ENCODE data around the gene IPO9.
"Not testable (repeated sequence)": the region's sequence is repeated elsewhere in the genome, so short reads cannot be mapped to it uniquely, and the experiment has no call there.

IPO9 gene

DNA sequence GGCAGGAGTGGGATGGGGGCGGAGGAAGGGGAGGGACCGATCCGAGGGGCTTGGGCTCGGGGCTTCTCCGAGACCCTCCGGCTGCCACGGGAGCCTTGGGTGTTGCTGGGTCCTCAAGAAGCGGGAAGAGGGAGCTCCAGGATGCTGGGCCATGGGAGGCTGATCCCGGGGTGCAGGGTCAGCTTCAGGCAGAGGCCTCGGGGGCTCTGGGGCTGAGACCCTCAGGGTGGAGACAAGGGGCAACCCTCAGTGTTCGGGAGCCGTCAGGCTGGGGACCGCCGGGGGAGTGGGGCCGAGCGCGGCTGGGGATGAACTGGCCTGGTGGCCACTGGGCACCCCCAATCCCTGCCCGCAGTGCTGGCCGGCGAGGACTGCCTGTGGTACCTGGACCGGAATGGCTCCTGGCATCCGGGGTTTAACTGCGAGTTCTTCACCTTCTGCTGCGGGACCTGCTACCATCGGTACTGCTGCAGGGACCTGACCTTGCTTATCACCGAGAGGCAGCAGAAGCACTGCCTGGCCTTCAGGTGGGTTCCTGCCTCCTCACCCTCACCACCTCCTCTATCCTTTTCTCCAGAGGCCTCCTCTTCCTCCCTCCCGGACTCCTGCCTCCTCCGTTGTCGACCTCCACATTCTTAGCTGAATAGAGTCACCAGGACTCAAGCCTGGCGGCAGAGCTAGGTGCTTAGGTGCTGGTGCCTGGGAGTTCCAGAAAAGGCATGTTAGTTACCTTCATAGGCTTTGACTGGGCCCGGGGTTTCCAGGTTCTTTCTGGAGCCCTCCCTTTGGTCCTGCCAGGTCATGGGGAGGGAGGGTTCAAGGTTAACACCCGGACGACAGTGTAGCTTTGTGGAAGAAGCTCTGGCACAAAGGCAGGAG is 60.4 kb downstream of the IPO9 start:
- no peak for DNase-seq (ENCODE audit: low read depth)

- no peak for DNase-seq (ENCODE audit: low read depth)
Measured at GRCh38 chr1:201890223-201890622, 61.3 kb downstream of the IPO9 start.

DNA sequence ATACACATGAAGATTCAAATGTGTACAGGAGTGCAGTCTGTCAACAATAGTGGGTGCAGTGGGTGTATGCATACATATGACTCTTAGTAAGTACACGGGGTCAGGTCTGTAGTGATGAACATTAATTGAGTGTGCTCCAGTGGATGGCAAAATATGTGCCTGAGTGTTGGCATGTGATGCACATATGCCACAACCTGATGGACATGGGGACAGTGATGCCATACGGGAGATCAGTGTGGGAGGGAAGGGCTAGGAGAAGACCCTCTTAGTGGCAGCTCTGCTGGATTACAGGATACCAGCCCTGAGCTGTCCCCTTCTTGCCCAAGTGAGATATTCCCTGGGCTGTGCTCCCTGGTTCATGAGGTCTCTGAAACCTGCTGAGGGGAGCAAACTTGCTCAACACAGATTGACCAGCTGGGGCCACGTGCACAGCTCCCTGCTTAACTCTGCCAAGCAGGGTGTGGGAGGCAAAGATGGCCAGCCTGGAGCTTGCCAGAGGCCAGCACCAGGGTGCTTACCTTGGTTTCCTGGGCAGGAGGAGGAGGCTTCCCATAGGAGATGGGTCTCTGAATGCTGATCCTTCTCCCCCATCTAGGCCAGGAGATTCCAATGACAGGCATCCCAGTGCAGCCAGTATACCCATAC is 62.0 kb downstream of the IPO9 start:
- DNase-seq (ENCODE audit: low read depth), result no peak

GRCh38 chr1:201891451-201892045 is 62.6 kb downstream of the IPO9 start:
- DNase-seq (ENCODE audit: low read depth), result no peak

DNA sequence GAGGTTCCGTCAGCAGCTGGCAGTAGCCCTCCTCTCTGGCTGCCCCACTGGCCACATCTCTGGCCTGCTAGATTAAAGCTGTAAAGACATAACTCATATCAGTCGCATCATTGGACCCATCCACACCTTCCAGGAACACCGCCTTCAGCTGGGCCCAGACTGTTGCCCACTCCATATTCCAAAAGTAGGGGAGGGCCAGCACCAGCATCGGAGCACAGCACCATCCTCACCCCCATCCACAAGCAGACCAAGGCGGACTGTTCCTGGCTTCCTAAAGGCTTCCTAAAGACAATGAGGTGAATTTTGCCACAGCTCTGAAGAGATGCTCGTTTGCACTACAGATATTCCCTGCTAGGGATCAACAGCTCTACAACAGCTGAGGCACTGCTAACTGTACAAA is 63.3 kb downstream of the IPO9 start:
- DNase-seq (ENCODE audit: low read depth), result no peak

DNA sequence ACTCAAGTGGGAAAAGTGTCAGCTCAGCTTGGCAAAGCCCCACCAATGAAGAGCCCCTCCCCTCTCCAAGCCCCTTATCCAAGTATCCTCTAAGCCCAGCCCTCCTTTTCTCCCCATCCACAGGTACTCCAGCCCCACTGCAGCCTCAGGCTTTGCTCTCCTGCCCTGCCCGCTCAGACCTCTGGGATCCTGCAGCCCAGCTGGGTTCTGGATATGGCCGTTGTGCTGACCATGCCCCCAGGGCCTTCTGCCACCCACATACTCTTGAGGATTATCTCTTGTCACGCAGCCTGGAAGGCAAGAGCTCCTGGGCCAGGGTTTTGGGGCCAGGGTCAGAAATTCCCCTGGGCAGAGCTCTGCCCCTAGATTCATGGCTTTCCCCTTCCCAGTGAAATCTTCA is 64.5 kb downstream of the IPO9 start:
- no peak for DNase-seq (ENCODE audit: low read depth)

GRCh38 chr1:201894343-201895119 is 65.6 kb downstream of the IPO9 start:
- DNase-seq (ENCODE audit: low read depth), result no peak

DNA sequence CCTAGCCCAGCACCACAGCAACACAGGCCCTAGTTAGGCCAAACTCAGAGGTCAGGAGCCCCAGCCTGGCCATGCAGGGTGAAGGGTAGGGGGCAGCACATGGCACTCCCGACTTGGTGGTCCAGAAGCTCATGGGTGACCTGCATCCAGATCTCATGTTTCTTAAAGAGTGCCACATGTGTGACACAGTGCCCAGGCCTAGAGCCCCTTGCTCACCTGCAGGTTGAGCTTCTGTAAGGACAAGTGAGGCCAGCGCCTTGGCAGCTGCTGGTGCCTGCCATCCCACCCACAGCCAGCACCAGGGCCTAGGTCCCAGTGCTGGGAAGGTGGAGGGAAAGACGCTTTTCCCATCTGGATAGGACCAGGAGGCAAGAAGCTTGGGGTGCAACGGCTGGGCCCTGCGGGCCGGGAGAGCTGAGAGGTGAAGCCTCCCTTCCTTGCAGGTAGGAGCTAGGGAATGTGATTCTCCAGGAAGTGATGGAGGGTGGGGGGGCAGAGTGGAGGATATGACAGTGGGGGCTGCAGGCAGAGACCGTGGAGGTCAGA is 66.2 kb downstream of the IPO9 start:
- no peak for DNase-seq (ENCODE audit: low read depth)

DNA sequence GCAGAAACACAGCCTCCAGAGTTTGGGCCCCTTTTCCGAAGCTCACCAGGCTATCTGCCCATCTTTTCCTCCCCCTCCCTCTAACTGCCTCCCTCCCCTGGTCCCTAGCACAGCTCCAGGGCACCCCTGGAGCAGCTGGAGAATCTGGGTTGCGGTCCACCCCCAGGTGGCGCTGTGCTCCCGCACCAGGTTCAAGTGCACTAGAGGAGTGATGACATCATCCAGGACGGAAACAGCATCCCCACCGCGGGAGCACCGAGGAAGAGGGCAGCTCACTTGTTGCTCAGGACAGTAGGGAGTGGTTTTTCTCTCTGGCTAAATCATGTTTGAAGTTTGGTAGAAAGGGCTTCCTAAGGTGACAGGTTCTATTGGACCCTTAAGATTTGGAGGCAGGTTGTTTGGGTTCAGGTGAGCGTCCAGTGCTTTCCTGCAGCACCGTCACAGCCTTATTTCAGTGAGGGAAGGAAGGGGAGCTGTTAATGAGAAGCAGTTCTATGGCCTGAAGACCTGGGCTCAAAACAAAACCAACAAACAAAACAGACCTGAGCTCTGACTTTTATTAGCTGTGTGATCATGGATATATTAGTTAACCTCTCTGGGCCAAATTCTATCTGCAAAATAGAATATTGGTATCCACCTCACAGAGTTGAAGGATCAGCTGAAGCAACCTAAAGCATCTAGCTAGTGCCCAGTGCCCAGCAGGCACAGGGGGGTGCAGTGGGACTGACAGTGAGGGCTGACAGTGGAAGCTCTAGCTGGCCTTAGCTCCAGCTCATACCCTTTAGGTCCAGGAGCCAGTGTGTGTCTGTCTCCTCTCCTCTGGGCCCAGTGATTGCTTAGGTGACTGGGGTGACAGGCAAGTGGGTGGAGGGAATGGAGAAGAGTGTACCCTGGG is 67.2 kb downstream of the IPO9 start:
- DNase-seq (ENCODE audit: low read depth), result peak; percentile 81

DNA sequence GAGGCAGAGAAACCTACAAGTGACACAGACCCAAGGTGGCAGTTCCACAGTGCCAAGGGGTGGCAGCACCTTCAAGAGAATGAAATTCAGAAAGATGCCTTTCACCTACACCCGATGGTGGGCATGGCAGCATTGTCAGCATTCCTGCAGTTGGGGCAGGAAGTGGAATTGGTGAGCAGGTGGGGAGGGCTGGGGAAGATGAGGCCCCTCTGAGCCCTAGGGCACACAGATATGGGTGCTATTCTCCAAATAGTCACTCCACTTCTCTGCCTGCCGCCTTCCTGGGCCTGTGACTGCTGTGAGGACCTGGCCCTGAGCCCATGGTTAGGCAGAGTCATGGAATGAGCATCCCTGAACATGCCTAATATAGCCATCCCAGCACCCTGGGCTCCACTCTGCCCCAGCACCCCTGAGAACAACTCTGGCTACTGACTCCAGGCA is 68.0 kb downstream of the IPO9 start:
- peak; percentile 29 for DNase-seq (ENCODE audit: low read depth)

DNA sequence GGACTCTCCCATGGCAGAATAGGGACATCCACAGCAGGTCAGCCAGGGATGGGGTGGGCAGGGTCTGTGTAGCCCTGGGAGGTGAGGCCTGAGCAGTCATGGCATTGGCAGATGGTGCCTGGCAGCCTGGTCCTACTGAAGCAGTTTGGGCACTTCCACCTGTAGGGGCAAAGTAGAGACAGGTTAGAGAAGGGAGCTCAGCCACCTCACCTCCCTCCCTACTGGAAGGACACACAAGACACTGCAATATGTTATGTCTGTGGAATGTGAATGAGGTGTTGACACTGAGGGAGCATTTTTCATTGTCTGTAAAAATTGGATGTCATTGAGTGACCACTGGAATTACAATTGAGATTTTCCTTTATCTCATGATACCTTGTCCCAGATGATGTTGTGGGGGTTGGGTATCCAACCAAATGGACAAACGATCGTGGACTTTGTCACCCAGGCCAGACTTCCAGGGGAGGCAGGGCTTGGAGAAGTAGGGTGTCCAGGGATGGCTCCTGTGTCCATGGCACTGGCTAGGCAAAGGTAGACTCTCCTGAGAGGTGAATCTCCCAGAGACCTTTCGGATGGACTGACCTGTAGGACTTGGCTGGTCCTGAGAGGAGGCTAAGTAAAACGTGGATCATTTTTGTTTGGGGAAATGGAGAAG is 69.4 kb downstream of the IPO9 start:
- DNase-seq (ENCODE audit: low read depth), result no peak

GRCh38 chr1:201898992-201899391 is 70.0 kb downstream of the IPO9 start:
- no peak for DNase-seq (ENCODE audit: low read depth)

- DNase-seq (ENCODE audit: low read depth), result no peak
Measured at GRCh38 chr1:201899683-201900429, 70.9 kb downstream of the IPO9 start.

DNA sequence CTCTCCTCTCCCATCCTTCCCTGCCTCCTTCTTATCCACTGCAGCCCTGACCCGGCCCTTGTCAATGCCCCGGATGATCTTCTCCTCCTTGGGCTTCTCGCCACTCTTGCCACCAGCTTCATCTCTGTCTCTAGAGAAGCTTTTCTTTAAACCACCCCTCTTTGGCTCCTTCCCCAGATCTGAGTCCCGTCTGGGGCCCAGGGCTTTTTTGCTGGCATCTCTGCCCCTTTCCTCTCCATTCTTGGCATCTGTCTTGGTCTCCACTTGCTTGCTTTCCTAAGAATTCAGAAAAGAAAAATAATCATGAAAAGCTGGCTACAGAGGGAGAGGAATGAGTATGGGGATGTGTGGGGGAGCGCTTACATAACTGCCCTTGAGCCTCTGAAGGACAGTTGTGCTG is 71.5 kb downstream of the IPO9 start:
- no peak for DNase-seq (ENCODE audit: low read depth)

GRCh38 chr1:201901036-201901435 is 72.1 kb downstream of the IPO9 start:
- DNase-seq (ENCODE audit: low read depth), result not testable (repeated sequence)

GRCh38 chr1:201902198-201902597 is 73.2 kb downstream of the IPO9 start:
- no peak for DNase-seq (ENCODE audit: low read depth)

GRCh38 chr1:201903135-201903534 is 74.2 kb downstream of the IPO9 start:
- peak; percentile 70 for DNase-seq (ENCODE audit: low read depth)

GRCh38 chr1:201904579-201904978 is 75.6 kb downstream of the IPO9 start:
- DNase-seq (ENCODE audit: low read depth), result peak; percentile 82

GRCh38 chr1:201905234-201905890 is 76.4 kb downstream of the IPO9 start:
- no peak for DNase-seq (ENCODE audit: low read depth)
